Fibroblast of villous mesenchyme (primary cell): ENCODE measurements around the gene C12orf57. TPM values are rescaled to one million over a fixed set of nuclear protein-coding genes. Genes with fewer than 3 reads are reported as not detected.

Source experiments
- DNase-seq: peaks from one replicate; pipeline ENCODE4 v3.0.0-alpha.2; 2010; ENCODE audit warnings: low read depth
- H3K4me3 ChIP-seq: 2 replicates; pipeline ENCODE4 v1.5.1; 2011; ENCODE audit warnings: low read depth, mild to moderate bottlenecking, low read length
- total RNA-seq: library from RNA; depleted of rRNA; stranded (reverse); fragments of >200 nt; gene quantifications from 2 replicates; pipeline ENCODE4 v1.2.3, GENCODE V29; 2012
- TF ChIP-seq, protein P1 (sequence below): IDR thresholded peaks from 2 replicates; pipeline ENCODE4 v1.5.1; 2012; ENCODE audit warnings: low read depth, mild to moderate bottlenecking, low read length; ENCODE audit not compliant: insufficient read depth

C12orf57 gene
- total RNA-seq, 1 donor = 96.7 TPM

DNA sequence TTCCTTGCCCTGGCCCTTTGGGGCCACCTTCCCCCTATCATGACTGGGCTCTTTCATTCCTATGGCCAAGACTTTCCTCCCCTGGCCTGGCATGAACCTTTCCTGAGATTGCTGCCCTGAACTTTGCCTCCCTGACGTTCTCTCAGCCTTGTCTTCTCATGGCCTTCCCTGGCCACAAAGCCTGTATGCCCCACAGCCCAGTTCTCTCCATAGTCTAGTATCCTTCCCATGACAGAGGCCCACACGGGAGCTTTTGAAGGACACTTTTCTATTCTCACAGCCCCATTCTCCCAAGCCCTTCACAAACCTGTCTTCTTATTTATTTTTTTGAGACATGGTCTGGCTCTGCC is 4.7 kb upstream of the C12orf57 start:
- H3K4me3 ChIP-seq = no peak overlapping the region
- no peak for DNase-seq
- TF ChIP-seq, protein P1, sequence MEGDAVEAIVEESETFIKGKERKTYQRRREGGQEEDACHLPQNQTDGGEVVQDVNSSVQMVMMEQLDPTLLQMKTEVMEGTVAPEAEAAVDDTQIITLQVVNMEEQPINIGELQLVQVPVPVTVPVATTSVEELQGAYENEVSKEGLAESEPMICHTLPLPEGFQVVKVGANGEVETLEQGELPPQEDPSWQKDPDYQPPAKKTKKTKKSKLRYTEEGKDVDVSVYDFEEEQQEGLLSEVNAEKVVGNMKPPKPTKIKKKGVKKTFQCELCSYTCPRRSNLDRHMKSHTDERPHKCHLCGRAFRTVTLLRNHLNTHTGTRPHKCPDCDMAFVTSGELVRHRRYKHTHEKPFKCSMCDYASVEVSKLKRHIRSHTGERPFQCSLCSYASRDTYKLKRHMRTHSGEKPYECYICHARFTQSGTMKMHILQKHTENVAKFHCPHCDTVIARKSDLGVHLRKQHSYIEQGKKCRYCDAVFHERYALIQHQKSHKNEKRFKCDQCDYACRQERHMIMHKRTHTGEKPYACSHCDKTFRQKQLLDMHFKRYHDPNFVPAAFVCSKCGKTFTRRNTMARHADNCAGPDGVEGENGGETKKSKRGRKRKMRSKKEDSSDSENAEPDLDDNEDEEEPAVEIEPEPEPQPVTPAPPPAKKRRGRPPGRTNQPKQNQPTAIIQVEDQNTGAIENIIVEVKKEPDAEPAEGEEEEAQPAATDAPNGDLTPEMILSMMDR = no peak

DNA sequence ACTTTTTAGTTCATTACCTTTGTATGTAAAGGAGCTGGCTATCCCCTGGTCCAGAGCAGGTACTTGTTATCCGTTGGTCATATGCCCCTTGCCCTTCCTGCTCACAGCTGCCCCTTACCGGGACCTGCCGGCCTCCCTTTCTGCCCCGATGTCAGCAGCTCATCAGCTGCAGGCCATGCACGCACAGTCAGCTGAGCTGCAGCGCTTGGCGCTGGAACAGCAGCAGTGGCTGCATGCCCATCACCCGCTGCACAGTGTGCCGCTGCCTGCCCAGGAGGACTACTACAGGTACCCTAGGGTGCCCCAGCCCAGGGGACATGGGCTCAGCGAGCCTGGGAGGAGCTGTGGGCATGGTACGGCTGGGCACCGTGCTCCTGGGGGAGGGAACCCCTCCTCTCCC is 2.6 kb upstream of the C12orf57 start:
- no peak for DNase-seq
- TF ChIP-seq, protein P1 = no peak

DNA sequence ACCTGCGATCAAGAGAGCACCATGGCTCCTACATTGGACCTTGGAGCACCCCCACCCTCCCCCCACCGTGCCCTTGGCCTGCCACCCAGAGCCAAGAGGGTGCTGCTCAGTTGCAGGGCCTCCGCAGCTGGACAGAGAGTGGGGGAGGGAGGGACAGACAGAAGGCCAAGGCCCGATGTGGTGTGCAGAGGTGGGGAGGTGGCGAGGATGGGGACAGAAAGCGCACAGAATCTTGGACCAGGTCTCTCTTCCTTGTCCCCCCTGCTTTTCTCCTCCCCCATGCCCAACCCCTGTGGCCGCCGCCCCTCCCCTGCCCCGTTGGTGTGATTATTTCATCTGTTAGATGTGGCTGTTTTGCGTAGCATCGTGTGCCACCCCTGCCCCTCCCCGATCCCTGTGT is 2.0 kb upstream of the C12orf57 start:
- H3K4me3 ChIP-seq = no peak overlapping the region
- TF ChIP-seq, protein P1 = no peak
- no peak for DNase-seq

More for the DNA sequence above, 2.6 kb upstream of the C12orf57 start:
- H3K4me3 ChIP-seq = no peak overlapping the region

DNA sequence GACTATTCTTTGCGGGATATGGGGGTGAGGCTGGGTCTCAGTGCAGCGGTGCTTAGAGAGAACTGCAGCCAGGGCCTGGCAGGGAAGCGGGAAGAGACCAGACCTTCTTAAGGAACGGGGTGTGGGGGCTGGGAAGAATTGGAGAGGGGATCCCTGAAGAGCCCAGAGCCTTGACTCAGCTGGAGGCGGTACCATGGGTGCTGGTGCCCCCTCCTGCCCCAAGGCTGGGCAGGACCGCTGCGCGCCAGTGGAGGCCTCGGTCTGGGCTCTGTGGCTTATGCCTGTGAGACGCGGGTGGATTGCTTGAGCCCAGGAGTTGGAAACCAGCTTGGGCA is 1.5 kb upstream of the C12orf57 start:
- TF ChIP-seq, protein P1 = no peak
- no peak for DNase-seq
- H3K4me3 ChIP-seq = no peak overlapping the region

DNA sequence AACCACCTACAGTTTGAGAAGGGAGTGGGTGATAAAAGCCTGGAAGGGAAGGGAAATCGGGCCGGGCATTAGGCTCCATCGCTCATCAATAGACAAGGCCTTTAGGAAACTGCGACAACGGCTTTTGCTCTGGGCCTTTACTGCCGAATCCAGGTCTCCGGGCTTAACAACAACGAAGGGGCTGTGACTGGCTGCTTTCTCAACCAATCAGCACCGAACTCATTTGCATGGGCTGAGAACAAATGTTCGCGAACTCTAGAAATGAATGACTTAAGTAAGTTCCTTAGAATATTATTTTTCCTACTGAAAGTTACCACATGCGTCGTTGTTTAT is 467 bp upstream of the C12orf57 start:
- TF ChIP-seq, protein P1 = no peak
- peak; percentile 96 for DNase-seq
- H3K4me3 ChIP-seq = peak overlapping the region; percentile 76

DNA sequence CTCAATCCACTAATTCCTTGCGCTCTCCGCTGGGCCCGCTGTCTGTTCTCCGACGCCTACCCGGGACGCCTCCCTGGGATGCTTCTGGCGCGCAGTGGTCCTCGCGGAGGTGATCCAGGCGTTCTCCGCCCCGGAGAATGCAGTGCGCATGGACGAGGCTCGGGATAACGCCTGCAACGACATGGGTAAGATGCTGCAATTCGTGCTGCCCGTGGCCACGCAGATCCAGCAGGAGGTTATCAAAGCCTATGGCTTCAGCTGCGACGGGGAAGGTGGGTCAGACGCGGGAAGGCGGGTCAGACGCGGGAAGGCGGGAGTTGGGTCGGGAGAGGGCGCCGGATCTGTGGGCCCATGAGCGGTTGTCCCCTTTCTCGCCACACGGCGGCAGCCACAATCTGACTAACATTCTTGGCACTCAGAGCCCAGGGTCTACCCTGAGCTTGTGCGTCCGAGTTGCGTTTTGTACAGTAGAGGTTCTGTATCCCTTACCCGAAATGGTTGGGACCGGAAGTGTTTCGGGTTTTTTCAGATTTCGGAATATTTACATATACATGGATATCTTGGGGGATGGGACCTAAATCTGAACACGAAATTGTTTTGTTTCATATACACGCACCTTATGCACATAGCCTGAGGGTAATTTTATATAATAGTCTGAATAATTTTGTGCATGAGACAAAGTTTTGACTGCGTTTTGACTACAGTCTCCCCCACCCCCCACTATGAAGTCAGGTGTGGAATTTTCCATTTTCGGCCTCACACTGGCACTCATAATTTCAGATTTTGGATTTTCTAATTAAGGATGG is 762 bp downstream of the C12orf57 start:
- DNase-seq = peak; percentile 92
- TF ChIP-seq, protein P1 = peak; percentile 88
- peak overlapping the region; percentile 76 for H3K4me3 ChIP-seq

DNA sequence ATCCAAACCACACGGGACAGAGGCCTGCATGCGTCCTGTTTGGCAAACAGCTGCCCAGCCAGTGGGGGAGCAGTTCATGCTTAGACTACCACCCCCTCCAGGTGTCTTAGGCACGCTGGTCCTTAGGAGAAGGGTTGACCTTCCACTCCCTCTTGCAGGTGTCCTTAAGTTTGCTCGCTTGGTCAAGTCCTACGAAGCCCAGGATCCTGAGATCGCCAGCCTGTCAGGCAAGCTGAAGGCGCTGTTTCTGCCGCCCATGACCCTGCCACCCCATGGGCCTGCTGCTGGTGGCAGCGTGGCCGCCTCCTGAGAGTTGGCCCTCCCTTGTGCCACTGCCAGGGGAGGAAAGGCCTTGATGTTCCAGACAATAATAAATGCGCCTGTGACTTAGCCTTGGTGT is 1.8 kb downstream of the C12orf57 start:
- no peak overlapping the region for H3K4me3 ChIP-seq
- no peak for DNase-seq
- TF ChIP-seq, protein P1 = no peak
